ENCODE data around the gene RBM7.

Gene RBM7

DNA sequence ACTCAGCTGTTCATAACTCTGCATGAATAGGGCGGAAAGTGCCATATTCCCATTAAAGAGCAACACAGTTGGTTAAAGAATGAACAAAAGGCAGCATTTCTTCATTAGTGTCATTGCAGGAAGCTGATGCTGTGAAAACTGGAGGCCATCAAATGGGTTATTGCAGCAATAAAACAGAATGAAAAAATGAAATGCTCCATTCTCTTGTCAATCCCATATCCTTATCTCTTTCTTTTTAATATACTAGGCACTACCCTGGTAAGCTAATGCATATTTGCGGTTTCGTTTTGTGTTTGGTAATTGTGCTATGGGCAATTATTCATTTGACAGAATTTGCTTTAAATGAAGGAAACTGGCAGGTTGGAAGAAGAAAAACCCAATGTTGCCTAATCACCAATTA, 25.4 kb upstream of the RBM7 start:
- H3K27me3 ChIP-seq (ENCODE audit: low read depth, low read length): peaks cover 9% of the 10 kb centered on the region
- H3K79me2 ChIP-seq (ENCODE audit: low read length): no peaks in the 10 kb centered on the region
- peaks cover 35% of the 10 kb centered on the region for H3K4me1 ChIP-seq (ENCODE audit: low read length)
- no peak overlapping the region for H3K4me2 ChIP-seq (ENCODE audit: low read length)
- H3K36me3 ChIP-seq (replicated peaks; ENCODE audit: low read depth, low read length): no peaks in the 10 kb centered on the region
- H3K9ac ChIP-seq (ENCODE audit: low read length): no peak overlapping the region
- TF ChIP-seq EZH2phosphoT487 (IDR thresholded peaks at IDR 0.05; ENCODE audit: low read depth): no peak
- TF ChIP-seq, protein P1, sequence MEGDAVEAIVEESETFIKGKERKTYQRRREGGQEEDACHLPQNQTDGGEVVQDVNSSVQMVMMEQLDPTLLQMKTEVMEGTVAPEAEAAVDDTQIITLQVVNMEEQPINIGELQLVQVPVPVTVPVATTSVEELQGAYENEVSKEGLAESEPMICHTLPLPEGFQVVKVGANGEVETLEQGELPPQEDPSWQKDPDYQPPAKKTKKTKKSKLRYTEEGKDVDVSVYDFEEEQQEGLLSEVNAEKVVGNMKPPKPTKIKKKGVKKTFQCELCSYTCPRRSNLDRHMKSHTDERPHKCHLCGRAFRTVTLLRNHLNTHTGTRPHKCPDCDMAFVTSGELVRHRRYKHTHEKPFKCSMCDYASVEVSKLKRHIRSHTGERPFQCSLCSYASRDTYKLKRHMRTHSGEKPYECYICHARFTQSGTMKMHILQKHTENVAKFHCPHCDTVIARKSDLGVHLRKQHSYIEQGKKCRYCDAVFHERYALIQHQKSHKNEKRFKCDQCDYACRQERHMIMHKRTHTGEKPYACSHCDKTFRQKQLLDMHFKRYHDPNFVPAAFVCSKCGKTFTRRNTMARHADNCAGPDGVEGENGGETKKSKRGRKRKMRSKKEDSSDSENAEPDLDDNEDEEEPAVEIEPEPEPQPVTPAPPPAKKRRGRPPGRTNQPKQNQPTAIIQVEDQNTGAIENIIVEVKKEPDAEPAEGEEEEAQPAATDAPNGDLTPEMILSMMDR (IDR thresholded peaks at IDR 0.05; ENCODE audit: low read depth, low read length): no peak
- no peaks in the 10 kb centered on the region for H3K9me3 ChIP-seq (ENCODE audit: insufficient read depth, low read length)
- no peak overlapping the region for H3K4me3 ChIP-seq (ENCODE audit: low read length)
- H2AFZ ChIP-seq (ENCODE audit: low read depth, low read length): no peak overlapping the region
- no peaks in the 10 kb centered on the region for H4K20me1 ChIP-seq (ENCODE audit: insufficient read depth, low read length)
- no peak overlapping the region for H3K27ac ChIP-seq (ENCODE audit: low read length)

DNA sequence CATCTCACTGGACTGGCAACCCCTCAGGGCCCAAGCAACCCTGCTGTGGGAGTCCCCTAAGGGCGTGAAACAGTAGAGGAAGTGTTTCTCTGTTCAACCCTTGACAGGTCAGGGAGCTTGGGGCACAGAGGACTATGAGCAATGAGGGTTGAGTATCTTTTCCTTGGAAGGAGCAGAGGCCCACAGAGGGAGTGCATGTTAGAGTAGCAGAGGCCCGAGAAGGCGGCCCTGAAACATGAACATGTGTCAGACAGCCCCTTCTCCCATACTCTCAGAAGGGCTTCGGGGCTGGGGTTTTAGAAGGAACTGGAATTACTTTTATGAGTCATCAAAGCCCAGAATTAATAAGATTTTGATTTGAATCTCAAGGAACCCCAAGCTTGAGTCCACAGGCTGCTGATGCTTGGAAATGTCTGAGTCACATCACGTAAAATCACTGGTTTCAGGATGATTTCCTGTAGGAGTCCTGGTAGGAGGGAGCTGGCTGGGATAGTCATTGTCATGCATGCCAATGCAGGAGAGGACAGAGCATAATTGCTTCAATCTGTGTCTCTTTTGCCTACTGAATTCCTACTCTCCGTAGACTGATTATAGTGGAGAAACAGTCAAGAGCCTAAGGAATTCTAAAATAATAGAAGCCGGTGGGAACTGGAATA, 22.7 kb upstream of the RBM7 start:
- Histone ChIP-seq H3K36me3 (replicated peaks; ENCODE audit: low read depth, low read length) (no peaks in the 10 kb centered on the region), H2AFZ (ENCODE audit: low read depth, low read length) (0 out of 2 replicates have a peak overlapping the region, but pooled peaks have one; percentile 38), H3K27ac (ENCODE audit: low read length) (peak overlapping the region; percentile 23)

DNA sequence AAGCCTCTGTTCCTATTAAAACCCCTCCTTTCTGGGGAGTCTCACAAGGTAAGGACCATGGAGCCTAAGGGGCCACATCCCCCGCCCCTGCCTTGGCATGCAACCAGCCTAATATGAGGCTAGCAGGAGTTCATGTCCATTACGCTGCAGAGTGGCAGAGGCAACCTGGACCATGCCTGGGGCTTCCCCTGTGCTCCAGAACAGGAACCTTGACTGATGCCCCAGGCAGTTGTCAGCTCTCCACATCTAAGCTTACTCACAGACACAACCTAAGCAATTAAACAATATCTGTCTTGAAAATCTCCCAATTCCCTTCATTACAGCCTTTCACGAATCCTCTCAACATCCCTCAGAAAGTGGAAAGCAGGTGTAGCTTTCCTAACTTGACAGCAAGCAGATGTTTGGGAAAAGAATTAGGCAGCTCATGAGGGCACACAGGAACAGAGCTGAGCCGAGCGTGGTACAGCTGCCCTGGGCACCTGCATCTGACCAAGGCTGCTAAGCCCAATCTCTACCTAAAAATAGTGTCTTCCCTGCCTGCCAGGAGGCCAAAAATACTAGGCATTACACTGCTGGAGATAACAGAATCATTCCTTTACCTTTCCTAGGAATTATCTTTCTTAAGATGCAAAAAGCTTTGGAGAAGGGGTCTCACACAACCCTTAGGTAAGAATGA, 20.9 kb upstream of the RBM7 start:
- H2AFZ ChIP-seq (ENCODE audit: low read depth, low read length): no peak overlapping the region
- H3K9me3 ChIP-seq (ENCODE audit: insufficient read depth, low read length): no peaks in the 10 kb centered on the region
- H3K27ac ChIP-seq (ENCODE audit: low read length): no peak overlapping the region
- H3K36me3 ChIP-seq (replicated peaks; ENCODE audit: low read depth, low read length): no peaks in the 10 kb centered on the region
- H3K79me2 ChIP-seq (ENCODE audit: low read length): no peaks in the 10 kb centered on the region
- H3K9ac ChIP-seq (ENCODE audit: low read length): no peak overlapping the region
- H3K27me3 ChIP-seq (ENCODE audit: low read depth, low read length): no peaks in the 10 kb centered on the region; the same call in 1 of the 2 replicates
- H3K4me3 ChIP-seq (ENCODE audit: low read length): peak overlapping the region; percentile 54
- no peaks in the 10 kb centered on the region for H4K20me1 ChIP-seq (ENCODE audit: insufficient read depth, low read length)
- H3K4me1 ChIP-seq (ENCODE audit: low read length): peaks cover 45% of the 10 kb centered on the region
- peak overlapping the region; percentile 74 for H3K4me2 ChIP-seq (ENCODE audit: low read length)
- TF ChIP-seq EZH2phosphoT487 (IDR thresholded peaks at IDR 0.05; ENCODE audit: low read depth): no peak
- TF ChIP-seq, protein P1 (IDR thresholded peaks at IDR 0.05; ENCODE audit: low read depth, low read length): no peak

More for the DNA sequence above, 22.7 kb upstream of the RBM7 start:
- Histone ChIP-seq H3K4me3 (ENCODE audit: low read length) (peak overlapping the region; percentile 40), H3K9me3 (ENCODE audit: insufficient read depth, low read length) (no peaks in the 10 kb centered on the region), H3K9ac (ENCODE audit: low read length) (peak overlapping the region; percentile 23; the same call in 1 of the 2 replicates), H3K79me2 (ENCODE audit: low read length) (no peaks in the 10 kb centered on the region), H3K4me1 (ENCODE audit: low read length) (peaks cover 45% of the 10 kb centered on the region), H4K20me1 (ENCODE audit: insufficient read depth, low read length) (no peaks in the 10 kb centered on the region), H3K4me2 (ENCODE audit: low read length) (peak overlapping the region; percentile 74), H3K27me3 (ENCODE audit: low read depth, low read length) (peaks cover 9% of the 10 kb centered on the region)
- no peak for TF ChIP-seq EZH2phosphoT487 (IDR thresholded peaks at IDR 0.05; ENCODE audit: low read depth)
- TF ChIP-seq, protein P1 (IDR thresholded peaks at IDR 0.05; ENCODE audit: low read depth, low read length): no peak

DNA sequence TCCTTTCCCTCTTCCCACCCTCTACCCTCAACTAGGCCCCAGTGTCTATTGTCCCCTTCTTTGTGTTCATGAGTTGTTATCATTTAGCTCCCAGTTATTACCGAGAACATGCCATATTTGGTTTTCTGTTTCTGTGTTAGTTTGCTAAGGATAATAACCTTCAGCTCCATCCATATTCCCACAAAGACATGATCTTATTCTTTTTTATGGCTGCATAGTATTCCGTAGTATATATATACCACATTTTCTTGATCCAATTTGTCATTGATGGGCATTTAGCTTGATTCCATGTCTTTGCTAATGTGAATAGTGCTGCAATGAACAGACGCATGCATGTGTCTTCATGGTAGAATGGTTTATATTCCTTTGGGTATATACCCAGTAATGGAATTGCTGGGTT, 18.0 kb upstream of the RBM7 start:
- H3K79me2 ChIP-seq (ENCODE audit: low read length): no peaks in the 10 kb centered on the region
- TF ChIP-seq, protein P1 (IDR thresholded peaks at IDR 0.05; ENCODE audit: low read depth, low read length): no peak
- no peak for TF ChIP-seq EZH2phosphoT487 (IDR thresholded peaks at IDR 0.05; ENCODE audit: low read depth)
- H3K9me3 ChIP-seq (ENCODE audit: insufficient read depth, low read length): no peaks in the 10 kb centered on the region
- H2AFZ ChIP-seq (ENCODE audit: low read depth, low read length): no peak overlapping the region
- no peak overlapping the region for H3K4me3 ChIP-seq (ENCODE audit: low read length)
- H3K9ac ChIP-seq (ENCODE audit: low read length): no peak overlapping the region
- peaks cover 35% of the 10 kb centered on the region for H3K4me1 ChIP-seq (ENCODE audit: low read length)
- no peak overlapping the region for H3K27ac ChIP-seq (ENCODE audit: low read length)
- H3K27me3 ChIP-seq (ENCODE audit: low read depth, low read length): no peaks in the 10 kb centered on the region
- H3K36me3 ChIP-seq (replicated peaks; ENCODE audit: low read depth, low read length): no peaks in the 10 kb centered on the region
- H4K20me1 ChIP-seq (ENCODE audit: insufficient read depth, low read length): no peaks in the 10 kb centered on the region
- H3K4me2 ChIP-seq (ENCODE audit: low read length): no peak overlapping the region

All from OCI-LY3 (cell line).